HepG2 (cell line): ENCODE results near the gene RPL38. TPM values are rescaled to one million over a fixed set of nuclear protein-coding genes. Genes with fewer than 3 reads are reported as not detected.

Experiments
- ATAC-seq: fragments of 200-7000 bp; cut with Tn5 transposase; 3 replicates; pipeline ENCODE4 v1.9.1; 2020; ENCODE audit warnings: mild to moderate bottlenecking, moderate library complexity
- BruUV-seq: library from RNA; stranded (reverse); fragments of 400-500 nt; replicated peaks from 2 replicates; lab custom pipeline; 2021; lab: Mats Ljungman, UMichigan
- CTCF ChIA-PET: fragments of 300-600 bp; formaldehyde crosslinking; extraction: SDS; loops from one replicate; lab custom pipeline; 2021; ENCODE audit warnings: low total read pairs, inconsistent platforms, low intra/inter-chr PET ratio; lab: Yijun Ruan, JAX
- POLR2A ChIA-PET: fragments of 350-600 bp; sonication (Branson Sonifier 250); formaldehyde crosslinking; loops from one replicate; lab custom pipeline; 2020; ENCODE audit warnings: antibody characterized with exemption, inconsistent platforms; lab: Yijun Ruan, JAX
- DNase-seq: peaks from one replicate; pipeline ENCODE4 v3.0.0-alpha.2; 2015; ENCODE audit warnings: low spot score
- FAIRE-seq: peaks from 3 replicates; lab custom pipeline; 2011; peaks lifted over from hg19 to GRCh38; lab: Jason Lieb, UNC
- H2AFZ ChIP-seq: one replicate; pipeline ENCODE4 v1.6.1; 2011; ENCODE audit warnings: low read length, inconsistent platforms
- H3K27ac ChIP-seq: fragments of 300-600 bp; 3 replicates; pipeline ENCODE4 v1.8.0; 2011; ENCODE audit warnings: mixed run types, mild to moderate bottlenecking, mixed read lengths, low read length, inconsistent platforms; ENCODE audit not compliant: insufficient read depth; ENCODE audit errors: extremely low read length
- H3K27me3 ChIP-seq, 2 experiments: fragments of 200-600 bp in 1 of 2; 2 replicates in 1 of 2; 3 replicates in 1 of 2; pipeline versions ENCODE4 v1.6.0 to v1.8.0; 2011; ENCODE audit warnings: low read length in 2 of 2, mild to moderate bottlenecking in 2 of 2, moderate library complexity in 2 of 2, inconsistent platforms in 1 of 2; ENCODE audit not compliant: insufficient read depth in 2 of 2, control insufficient read depth in 1 of 2
- H3K36me3 ChIP-seq, 2 experiments: fragments of 200-600 bp in 1 of 2; replicated peaks in 1 of 2; 2 replicates in 1 of 2; 3 replicates in 1 of 2; pipeline versions ENCODE4 v1.5.1 to v1.8.0; 2011; ENCODE audit warnings: low read length in 2 of 2, inconsistent platforms in 1 of 2; ENCODE audit not compliant: insufficient read depth in 2 of 2, control insufficient read depth in 1 of 2
- H3K4me1 ChIP-seq: 2 replicates; pipeline ENCODE4 v1.5.1; 2012; ENCODE audit warnings: low read length, inconsistent platforms; ENCODE audit not compliant: insufficient read depth
- H3K4me2 ChIP-seq: 2 replicates; pipeline ENCODE4 v1.6.0; 2011; ENCODE audit warnings: low read depth, low read length, inconsistent platforms
- H3K4me3 ChIP-seq, 3 experiments: fragments of 200-600 bp in 1 of 3; sonication (generic), shearing (Covaris generic) in 1 of 3; replicated peaks in 1 of 3; 2 replicates each; pipeline ENCODE4 v1.5.1; 2011 to 2016; ENCODE audit warnings: low read length in 3 of 3, inconsistent platforms in 2 of 3, low read depth in 2 of 3, mild to moderate bottlenecking in 2 of 3, control low read depth in 1 of 3, mixed read lengths in 1 of 3; ENCODE audit not compliant: insufficient read depth in 1 of 3
- H3K79me2 ChIP-seq: one replicate; pipeline ENCODE4 v1.6.1; 2011; ENCODE audit warnings: low read length, inconsistent platforms; ENCODE audit not compliant: insufficient read depth
- H3K9ac ChIP-seq: 2 replicates; pipeline ENCODE4 v1.6.0; 2011; ENCODE audit warnings: mild to moderate bottlenecking, low read depth, low read length, inconsistent platforms; ENCODE audit not compliant: insufficient read depth
- H3K9me3 ChIP-seq: 2 replicates; pipeline ENCODE4 v1.5.1; 2012; ENCODE audit warnings: mild to moderate bottlenecking, low read length
- H4K20me1 ChIP-seq: 2 replicates; pipeline ENCODE4 v1.6.0; 2011; ENCODE audit warnings: inconsistent platforms, mild to moderate bottlenecking, low read length, moderate library complexity; ENCODE audit not compliant: insufficient read depth
- MLLT10 ChIP-seq: sonication (generic); formaldehyde crosslinking; IDR thresholded peaks from 2 replicates; pipeline ENCODE4 v1.4.0; 2020; ENCODE audit warnings: missing genetic modification reagents
- PLRG1 ChIP-seq: fragments of 450-650 bp; conservative IDR thresholded peaks from 2 replicates; pipeline ENCODE4 v1.6.1; 2016
- SMC3 ChIP-seq: IDR thresholded peaks from 2 replicates; pipeline ENCODE4 v1.6.1; 2011; ENCODE audit warnings: low read length, improper control_type of control experiment
- ZNF317 ChIP-seq: sonication (generic); formaldehyde crosslinking; IDR thresholded peaks from 2 replicates; pipeline ENCODE4 v1.5.0; 2020; ENCODE audit warnings: mild to moderate bottlenecking, missing genetic modification reagents
- ZNF879 ChIP-seq: sonication (generic); formaldehyde crosslinking; IDR thresholded peaks from 2 replicates; pipeline ENCODE4 v1.8.1; 2023; ENCODE audit warnings: missing genetic modification reagents
- WGBS: methylation state at CpG from one replicate; pipeline ENCODE4 v1.1.6; 2017; ENCODE audit warnings: low lambda C conversion rate; 5-methylcytosine and 5-hydroxymethylcytosine counted together
- in situ Hi-C: cut with HindIII; loops from 2 replicates; pipeline ENCODE4 v1.10.0; 2017; ENCODE audit warnings: low pct_unique_long_range_greater_than_20kb; ENCODE audit not compliant: extremely low pct_ligation_motif_present
- intact Hi-C: fragments of 100-400 bp; cut with micrococcal nuclease; formaldehyde crosslinking; loops from one replicate; pipeline ENCODE4 v1.10.0; 2022; ENCODE audit not compliant: unreplicated experiment
- polyA plus RNA-seq, 8 experiments: library from polyadenylated mRNA; depleted of rRNA in 3 of 8; stranded (reverse) in 7 of 8; unstranded in 1 of 8; fragments of >200 nt; fragmentation: Illumina TruSeq in 4 of 8; extraction: Trizol in 4 of 8; gene quantifications; 2 replicates each; pipeline versions ENCODE4 v1.2.1 to v1.2.3, GENCODE V29; 2011 to 2016; ENCODE audit warnings: low read depth in 4 of 8, missing spikeins in 1 of 8, mixed read lengths in 1 of 8; ENCODE audit not compliant: insufficient read depth in 1 of 8
- total RNA-seq, 5 experiments: library from RNA; depleted of rRNA; stranded (reverse); fragments of >200 nt; fragmentation: Illumina TruSeq; extraction: Trizol; gene quantifications; 2 replicates each; pipeline ENCODE4 v1.2.3, GENCODE V29; 2016; ENCODE audit warnings: low read depth in 1 of 5
- TF ChIP-seq, protein P1 (sequence below): sonication (generic); formaldehyde crosslinking; IDR thresholded peaks from 2 replicates; pipeline ENCODE4 v1.9.0; 2021; ENCODE audit warnings: missing genetic modification reagents, mild to moderate bottlenecking, borderline replicate concordance
- TF ChIP-seq, protein P2 (sequence below): sonication (generic); formaldehyde crosslinking; IDR thresholded peaks from 2 replicates; pipeline ENCODE4 v1.5.0; 2020; ENCODE audit warnings: missing genetic modification reagents
- TF ChIP-seq, protein P3 (sequence below): sonication (generic); formaldehyde crosslinking; IDR thresholded peaks from 2 replicates; pipeline ENCODE4 v1.4.0; 2020; ENCODE audit warnings: mild to moderate bottlenecking, missing genetic modification reagents
- TF ChIP-seq, protein P4 (sequence below), 2 experiments: sonication (generic) in 1 of 2; formaldehyde crosslinking in 1 of 2; IDR thresholded peaks; 2 replicates each; pipeline versions ENCODE4 v1.4.0 to v1.6.1; 2016 to 2020; ENCODE audit warnings: borderline replicate concordance in 1 of 2, low read depth in 1 of 2, mild to moderate bottlenecking in 1 of 2, missing genetic modification reagents in 1 of 2
- TF ChIP-seq, protein P5 (sequence below): sonication (generic); formaldehyde crosslinking; IDR thresholded peaks from 2 replicates; pipeline ENCODE4 v1.4.0; 2020; ENCODE audit warnings: missing genetic modification reagents, borderline replicate concordance

The RPL38 gene
- total and polyA plus RNA-seq, 2 of the 13 experiments (the other 11 are each of a cell fraction or from before 2014, with no cell fraction given): 2,370 to 2,372 TPM

DNA sequence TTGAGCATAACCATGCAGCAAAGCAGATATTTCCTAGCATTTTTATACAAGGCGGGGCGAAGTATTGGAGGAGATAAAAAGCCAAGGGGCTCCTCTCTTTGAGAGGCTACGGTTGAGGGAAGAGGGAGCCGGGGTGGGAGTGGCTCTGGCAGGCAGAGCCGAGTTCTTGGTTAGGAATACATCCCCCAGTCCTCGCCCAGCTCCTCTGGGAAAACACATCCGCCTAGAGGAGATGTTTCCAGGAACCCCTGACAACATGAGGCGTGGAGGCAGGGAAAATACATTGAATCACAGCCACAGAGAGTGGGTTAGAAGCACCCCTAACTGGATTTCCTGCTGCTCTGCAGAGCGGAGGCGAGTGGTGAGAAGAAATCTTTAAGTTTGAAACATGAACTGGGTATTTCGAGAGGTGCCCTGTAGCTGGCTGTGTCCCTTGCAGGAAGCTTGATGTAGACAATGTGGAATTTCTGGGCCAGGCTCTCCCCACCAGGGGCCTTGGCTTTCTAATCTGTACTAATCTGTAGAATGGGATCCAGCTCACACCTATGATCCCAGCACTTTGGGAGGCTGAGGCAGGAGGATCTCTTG, 37.2 kb downstream of the RPL38 start (continued):
- TF ChIP-seq, protein P1, sequence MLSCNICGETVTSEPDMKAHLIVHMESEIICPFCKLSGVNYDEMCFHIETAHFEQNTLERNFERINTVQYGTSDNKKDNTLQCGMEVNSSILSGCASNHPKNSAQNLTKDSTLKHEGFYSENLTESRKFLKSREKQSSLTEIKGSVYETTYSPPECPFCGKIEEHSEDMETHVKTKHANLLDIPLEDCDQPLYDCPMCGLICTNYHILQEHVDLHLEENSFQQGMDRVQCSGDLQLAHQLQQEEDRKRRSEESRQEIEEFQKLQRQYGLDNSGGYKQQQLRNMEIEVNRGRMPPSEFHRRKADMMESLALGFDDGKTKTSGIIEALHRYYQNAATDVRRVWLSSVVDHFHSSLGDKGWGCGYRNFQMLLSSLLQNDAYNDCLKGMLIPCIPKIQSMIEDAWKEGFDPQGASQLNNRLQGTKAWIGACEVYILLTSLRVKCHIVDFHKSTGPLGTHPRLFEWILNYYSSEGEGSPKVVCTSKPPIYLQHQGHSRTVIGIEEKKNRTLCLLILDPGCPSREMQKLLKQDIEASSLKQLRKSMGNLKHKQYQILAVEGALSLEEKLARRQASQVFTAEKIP (CRISPR knock-in tag): no peak
- no peak for TF ChIP-seq MLLT10
- TF ChIP-seq, all 625 proteins: peak for 0

DNA sequence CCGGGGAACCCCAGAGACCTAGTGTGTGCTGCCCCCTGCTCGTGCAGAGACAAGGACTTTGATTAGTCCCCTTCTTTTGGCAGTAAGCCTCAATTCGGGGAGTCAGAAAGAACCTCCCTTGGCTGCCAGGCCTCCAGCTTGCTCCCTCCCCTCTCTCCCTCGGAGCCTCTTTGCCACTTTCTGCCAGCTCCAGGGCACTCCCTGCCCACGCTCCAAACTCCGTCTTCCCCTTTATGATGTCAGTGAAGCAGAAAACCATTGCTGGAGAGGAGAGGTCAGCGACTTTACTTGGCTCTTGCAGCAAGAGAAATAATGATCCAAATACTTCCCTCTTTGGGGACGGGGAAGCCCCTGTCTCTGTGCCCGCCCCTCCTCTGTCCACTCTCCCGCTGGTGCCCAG, 38.0 kb downstream of the RPL38 start:
- Histone ChIP-seq H3K9ac (no peak overlapping the region), H3K36me3 (no peaks in the 10 kb centered on the region), H3K9me3 (no peaks in the 10 kb centered on the region), H3K27ac (no peak overlapping the region), H4K20me1 (no peaks in the 10 kb centered on the region; the same call in 1 of the 2 replicates), H3K4me1 (peaks cover 10% of the 10 kb centered on the region), H3K4me3 (no peak overlapping the region), H3K4me2 (no peak overlapping the region), H3K79me2 (no peaks in the 10 kb centered on the region), H3K27me3 (peaks cover 0 to 1% of the 10 kb centered on the region in 2 experiments; a peak in 1 of 5 replicates), H2AFZ (no peak overlapping the region)
- BruUV-seq: no TSS peak
- no peak for DNase-seq
- POLR2A ChIA-PET: no interaction called here
- in situ Hi-C loops (no loop called here), intact Hi-C loops (no loop called here)
- CTCF ChIA-PET: no interaction called here
- 47% methylated on average over 9 of the region's 10 CpGs for WGBS
- FAIRE-seq: no peak
- no peak for ATAC-seq
- TF ChIP-seq ZNF879 (CRISPR knock-in tag) (no peak), ZNF317 (CRISPR knock-in tag) (no peak), PLRG1 (no peak), SMC3 (no peak)
- TF ChIP-seq, protein P2, sequence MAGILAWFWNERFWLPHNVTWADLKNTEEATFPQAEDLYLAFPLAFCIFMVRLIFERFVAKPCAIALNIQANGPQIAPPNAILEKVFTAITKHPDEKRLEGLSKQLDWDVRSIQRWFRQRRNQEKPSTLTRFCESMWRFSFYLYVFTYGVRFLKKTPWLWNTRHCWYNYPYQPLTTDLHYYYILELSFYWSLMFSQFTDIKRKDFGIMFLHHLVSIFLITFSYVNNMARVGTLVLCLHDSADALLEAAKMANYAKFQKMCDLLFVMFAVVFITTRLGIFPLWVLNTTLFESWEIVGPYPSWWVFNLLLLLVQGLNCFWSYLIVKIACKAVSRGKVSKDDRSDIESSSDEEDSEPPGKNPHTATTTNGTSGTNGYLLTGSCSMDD (CRISPR knock-in tag): no peak
- TF ChIP-seq, protein P3, sequence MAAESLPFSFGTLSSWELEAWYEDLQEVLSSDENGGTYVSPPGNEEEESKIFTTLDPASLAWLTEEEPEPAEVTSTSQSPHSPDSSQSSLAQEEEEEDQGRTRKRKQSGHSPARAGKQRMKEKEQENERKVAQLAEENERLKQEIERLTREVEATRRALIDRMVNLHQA: no peak
- TF ChIP-seq, protein P4, sequence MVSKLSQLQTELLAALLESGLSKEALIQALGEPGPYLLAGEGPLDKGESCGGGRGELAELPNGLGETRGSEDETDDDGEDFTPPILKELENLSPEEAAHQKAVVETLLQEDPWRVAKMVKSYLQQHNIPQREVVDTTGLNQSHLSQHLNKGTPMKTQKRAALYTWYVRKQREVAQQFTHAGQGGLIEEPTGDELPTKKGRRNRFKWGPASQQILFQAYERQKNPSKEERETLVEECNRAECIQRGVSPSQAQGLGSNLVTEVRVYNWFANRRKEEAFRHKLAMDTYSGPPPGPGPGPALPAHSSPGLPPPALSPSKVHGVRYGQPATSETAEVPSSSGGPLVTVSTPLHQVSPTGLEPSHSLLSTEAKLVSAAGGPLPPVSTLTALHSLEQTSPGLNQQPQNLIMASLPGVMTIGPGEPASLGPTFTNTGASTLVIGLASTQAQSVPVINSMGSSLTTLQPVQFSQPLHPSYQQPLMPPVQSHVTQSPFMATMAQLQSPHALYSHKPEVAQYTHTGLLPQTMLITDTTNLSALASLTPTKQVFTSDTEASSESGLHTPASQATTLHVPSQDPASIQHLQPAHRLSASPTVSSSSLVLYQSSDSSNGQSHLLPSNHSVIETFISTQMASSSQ (IDR thresholded peaks at IDR 0.05; ENCODE audit: low read depth): no peak
- TF ChIP-seq, protein P4 (CRISPR knock-in tag; IDR thresholded peaks at IDR 0.05; ENCODE audit: borderline replicate concordance): no peak
- TF ChIP-seq, protein P5, sequence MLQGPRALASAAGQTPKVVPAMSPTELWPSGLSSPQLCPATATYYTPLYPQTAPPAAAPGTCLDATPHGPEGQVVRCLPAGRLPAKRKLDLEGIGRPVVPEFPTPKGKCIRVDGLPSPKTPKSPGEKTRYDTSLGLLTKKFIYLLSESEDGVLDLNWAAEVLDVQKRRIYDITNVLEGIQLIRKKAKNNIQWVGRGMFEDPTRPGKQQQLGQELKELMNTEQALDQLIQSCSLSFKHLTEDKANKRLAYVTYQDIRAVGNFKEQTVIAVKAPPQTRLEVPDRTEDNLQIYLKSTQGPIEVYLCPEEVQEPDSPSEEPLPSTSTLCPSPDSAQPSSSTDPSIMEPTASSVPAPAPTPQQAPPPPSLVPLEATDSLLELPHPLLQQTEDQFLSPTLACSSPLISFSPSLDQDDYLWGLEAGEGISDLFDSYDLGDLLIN: no peak
